Stimulated activated CD8-positive, alpha-beta memory T cell treated with anti-CD3 and anti-CD28 coated beads, Interleukin-12 subunit alpha, Interleukin-12 subunit beta, amount 100 ng/mL, for 24 hours (primary cell): ENCODE results near the gene CENPI.
"Not testable (repeated sequence)": the region's sequence is repeated elsewhere in the genome, so short reads cannot be mapped to it uniquely, and the experiment has no call there.

Experiments used
- DNase-seq: peaks from one replicate; pipeline ENCODE4 v3.0.0-alpha.2; 2020; ENCODE audit errors: extremely low read depth

The CENPI gene, protein sequence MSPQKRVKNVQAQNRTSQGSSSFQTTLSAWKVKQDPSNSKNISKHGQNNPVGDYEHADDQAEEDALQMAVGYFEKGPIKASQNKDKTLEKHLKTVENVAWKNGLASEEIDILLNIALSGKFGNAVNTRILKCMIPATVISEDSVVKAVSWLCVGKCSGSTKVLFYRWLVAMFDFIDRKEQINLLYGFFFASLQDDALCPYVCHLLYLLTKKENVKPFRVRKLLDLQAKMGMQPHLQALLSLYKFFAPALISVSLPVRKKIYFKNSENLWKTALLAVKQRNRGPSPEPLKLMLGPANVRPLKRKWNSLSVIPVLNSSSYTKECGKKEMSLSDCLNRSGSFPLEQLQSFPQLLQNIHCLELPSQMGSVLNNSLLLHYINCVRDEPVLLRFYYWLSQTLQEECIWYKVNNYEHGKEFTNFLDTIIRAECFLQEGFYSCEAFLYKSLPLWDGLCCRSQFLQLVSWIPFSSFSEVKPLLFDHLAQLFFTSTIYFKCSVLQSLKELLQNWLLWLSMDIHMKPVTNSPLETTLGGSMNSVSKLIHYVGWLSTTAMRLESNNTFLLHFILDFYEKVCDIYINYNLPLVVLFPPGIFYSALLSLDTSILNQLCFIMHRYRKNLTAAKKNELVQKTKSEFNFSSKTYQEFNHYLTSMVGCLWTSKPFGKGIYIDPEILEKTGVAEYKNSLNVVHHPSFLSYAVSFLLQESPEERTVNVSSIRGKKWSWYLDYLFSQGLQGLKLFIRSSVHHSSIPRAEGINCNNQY

DNA sequence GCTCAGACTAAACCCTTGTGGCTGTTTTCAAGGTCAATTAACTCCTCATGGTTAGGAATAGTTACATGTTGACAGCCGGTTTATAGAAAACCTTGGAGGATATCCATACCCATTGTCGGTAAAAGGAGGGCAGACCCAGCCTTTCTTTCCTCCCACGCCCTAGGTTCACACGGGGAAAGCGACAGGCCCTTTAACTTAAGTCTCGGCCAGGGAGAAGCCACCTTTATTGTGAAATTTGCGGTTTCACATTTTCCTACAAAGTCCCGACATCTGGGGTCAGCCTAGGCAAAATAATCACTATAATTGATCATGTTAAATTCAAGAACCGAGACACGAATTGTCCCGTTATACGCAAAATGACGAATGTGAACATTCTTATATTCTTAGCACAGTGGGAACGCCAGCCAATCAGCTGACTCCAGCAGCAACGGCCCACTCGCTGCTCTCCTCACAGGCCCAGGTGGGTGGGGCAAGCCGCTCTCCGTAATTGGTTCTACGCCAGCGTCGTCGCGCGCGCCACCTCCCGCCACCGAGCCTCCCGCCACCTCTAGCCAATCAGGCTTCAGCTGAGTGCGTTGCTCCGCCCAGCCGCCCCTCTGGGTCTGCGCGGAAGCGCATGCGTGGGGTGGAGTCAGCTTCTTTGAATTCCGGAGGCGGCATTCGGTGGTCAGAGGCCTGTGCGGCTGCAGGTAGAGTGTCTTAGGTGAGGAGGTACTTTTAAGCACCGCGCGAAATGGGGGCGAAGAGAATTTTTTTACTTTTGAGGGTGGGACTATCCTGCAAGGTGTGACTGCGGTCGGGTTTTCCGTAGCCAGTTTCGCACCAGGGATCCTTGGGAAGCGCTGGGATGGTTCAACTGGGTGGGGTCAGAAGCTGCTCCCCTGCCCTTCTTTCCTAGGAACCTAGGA lies at the start of gene CENPI:
Gene CENPI (plus strand): TSS at position 659 of the 908 bp plus-strand sequence. CDS start 2,867 bp downstream, outside the sequence.
- DNase-seq, result peak; percentile 74

DNA sequence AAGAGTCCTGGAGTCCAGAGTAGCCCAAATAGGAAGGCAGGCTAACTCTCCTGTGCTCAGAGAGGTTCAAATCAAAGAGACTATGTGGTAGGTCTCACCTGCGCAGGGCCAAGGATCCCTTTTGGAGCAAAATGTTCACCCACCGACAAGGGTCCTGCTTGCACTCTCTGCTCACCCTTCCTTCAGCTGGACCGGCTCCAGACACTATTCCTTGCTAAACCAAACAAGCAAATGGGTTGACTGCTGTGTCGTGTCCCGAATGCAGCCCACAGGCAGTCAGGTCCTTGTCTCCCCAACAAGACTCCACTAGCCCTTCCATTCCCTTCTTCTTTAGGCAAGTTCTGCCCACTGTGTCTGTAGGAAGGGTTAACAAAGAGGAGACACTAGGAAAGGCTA lies 46.9 kb upstream of the CENPI start:
- no peak for DNase-seq

DNA sequence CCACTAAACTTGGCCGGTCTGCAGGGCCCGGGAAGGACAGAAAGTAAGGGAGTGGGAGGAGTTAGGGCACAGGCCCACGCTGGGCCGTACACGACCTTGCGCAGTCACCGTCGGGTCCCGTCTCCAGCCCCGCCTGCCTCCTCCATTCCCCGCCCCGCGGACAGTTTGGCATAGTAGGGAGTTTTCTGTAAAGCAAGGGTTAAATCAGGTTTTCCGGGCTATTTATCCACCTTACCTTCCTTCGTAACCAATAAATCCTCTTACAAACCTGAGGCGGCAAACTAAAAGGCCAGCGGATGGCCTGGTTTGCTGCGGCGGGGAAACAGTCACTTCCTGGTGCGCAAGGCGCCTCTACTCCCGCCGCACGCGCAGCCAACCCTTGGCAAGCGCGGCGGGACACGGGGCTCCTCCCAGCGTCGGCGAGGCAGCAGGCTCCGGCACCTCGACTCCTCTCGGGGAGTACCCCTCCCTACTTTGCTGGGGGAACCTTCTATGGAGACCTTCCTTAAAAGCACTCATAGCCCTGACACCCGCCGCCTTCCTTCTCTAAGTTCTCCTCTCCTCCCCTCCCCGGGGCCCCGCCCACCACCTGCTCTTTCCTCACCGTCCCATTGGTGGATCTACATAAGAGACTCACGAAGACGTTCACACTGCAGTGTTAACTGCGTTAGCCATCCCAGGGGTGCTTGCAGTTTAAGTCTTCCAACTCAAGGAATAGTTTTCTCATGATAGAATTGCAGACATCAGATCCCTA lies 46.3 kb upstream of the CENPI start, which contains the start of gene TRMT2B:
Gene TRMT2B (minus strand): TSS at position 563 of the 754 bp plus-strand sequence. CDS start 9,822 bp downstream, outside the sequence.
- peak; percentile 61 for DNase-seq

DNA sequence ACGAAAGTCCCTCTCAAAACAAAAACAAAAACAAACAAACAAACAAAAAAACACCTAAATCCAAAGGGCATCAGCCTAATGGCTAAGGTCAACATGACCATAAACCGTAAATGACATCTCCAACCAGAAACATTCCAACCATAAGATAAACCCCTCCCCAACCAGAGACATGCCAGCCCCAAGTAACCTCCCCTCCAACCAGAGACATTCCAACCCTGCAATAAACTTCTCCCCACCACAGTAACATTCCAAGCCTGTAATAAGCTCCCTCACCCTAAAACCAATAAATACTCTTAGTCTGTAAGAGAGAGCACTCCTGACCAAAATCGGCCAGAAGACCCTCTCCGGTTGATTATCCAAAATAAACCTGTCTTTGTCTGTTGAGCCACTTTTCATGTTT lies 41.5 kb upstream of the CENPI start:
- not testable (repeated sequence) for DNase-seq

DNA sequence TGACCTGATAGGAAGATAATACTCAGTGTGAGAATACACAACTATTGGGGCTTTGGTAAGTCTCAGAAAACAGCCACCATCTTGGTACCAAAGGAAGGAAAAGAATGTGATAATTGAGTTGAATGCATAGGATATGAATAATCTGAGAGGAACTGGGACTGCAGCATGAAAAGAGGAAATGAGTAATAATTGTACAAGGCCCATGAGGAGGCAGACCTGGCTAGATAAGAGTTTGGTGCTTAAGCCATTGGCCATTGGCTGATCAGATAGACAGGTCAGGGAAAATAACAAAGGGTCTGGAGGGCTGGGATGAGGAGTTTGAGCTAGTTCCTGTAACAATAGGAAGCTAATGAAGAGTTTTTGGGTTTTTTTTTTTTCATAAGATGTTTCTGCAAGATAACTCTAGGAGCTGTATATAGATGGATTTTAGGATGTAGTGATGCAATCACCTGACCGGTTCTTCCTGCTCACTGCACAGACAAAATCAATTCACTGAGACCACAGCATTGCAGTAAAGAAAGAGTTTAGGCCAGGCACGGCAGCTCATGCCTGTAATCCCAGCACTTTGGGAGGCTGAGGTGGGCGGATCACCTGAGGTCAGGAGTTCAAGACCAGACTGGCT lies 40.8 kb upstream of the CENPI start:
- no peak for DNase-seq

DNA sequence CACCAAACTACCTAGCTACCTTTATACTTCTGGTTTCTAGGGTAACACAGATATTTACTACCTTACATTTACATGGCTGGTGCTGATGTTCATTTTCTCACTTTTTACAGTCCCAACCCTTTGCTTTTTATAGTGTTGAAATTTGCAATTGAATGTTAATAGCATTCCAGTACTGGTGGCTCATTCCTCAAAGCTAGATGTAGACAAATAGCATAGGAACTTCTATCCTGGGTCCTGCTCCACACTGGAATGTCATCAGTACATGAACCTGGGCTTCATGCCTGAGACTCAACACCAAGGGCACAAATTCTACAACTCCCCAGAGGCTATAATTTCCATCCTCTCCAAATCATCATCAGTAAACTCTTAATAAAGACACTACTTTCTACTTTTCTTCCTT lies 35.8 kb upstream of the CENPI start:
- DNase-seq, result no peak

DNA sequence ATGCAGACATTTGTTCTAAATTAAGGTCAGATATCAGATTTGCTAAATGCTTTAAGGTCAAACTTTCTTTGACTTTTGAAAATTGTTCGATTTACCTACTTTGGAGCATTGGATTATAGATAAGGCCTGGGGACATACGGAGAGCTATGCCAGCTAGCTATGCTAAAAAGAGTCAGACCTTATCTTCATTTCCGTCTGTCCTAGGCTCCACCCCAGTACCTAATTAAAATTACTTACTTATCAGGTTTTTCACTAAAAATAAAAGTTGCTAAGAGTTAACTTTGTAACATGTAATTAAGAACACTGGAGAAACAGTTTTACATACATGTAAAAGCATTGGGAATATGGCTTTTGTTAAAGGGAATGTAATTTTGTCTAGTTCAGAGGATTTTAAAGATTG lies 26.4 kb upstream of the CENPI start:
- no peak for DNase-seq

DNA sequence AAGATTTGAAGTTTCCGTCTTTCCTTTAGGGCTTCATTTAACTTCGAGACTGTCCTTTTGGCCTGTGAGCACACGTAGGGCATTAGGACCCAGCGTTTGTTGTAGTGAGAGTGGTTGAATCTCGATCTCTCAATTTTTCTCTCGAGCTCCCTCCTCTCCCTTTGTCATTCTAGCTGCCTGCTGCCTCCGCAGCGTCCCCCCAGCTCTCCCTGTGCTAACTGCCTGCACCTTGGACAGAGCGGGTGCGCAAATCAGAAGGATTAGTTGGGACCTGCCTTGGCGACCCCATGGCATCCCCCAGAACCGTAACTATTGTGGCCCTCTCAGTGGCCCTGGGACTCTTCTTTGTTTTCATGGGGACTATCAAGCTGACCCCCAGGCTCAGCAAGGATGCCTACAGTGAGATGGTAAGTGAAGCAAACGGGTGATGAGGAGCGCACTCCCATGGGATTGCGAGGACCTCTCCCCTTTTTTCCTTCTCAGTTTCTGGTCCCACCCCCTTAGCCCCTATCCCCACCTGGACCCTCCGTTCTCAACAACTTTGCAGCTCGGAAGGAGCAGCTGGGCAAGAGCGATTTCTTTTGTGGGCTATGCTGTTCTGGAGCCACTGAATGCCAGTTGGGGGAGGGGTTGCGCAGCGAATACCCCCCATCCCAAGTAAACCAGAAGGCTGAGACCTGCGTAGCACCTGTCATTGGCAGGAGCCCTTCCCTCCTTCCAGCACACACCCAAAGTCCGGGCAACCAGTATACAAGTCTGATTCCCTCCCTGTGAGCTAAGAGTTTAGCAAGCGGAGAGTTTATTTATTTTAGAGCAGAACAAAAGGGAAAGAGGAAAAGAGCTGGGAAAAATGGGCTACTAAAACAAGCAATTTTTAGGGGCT lies 19.0 kb upstream of the CENPI start, which contains the start of gene TMEM35A:
Gene TMEM35A (plus strand): TSS at position 164 of the 883 bp plus-strand sequence. CDS start 124 bp downstream, at position 288.
- no peak for DNase-seq

DNA sequence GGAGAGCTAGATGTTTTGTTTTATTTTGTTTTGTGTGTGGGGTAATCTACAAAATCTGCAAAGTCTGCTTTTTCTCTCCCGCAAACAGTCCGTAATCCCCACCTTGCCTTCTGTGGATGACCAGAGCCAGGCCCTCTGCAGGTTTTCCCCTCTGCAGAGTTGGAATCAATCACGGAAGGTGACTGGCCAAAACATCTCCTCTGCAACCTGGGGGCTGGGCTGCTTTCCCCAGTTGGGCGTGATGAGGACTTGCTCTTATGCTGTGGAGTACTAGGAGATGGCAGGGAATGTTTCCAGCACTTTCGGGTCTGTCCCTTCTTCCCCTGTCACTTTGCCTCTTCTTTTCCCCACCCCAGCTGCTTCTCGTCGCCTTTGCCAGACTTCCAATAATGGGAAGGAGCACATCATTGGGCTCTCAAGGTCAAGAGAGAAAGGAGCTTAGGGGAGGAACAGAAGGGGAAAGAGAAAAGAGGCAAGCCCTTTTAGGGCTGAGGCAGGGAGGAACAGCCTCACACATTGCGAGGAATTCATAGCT lies 18.2 kb upstream of the CENPI start:
- DNase-seq, result no peak

DNA sequence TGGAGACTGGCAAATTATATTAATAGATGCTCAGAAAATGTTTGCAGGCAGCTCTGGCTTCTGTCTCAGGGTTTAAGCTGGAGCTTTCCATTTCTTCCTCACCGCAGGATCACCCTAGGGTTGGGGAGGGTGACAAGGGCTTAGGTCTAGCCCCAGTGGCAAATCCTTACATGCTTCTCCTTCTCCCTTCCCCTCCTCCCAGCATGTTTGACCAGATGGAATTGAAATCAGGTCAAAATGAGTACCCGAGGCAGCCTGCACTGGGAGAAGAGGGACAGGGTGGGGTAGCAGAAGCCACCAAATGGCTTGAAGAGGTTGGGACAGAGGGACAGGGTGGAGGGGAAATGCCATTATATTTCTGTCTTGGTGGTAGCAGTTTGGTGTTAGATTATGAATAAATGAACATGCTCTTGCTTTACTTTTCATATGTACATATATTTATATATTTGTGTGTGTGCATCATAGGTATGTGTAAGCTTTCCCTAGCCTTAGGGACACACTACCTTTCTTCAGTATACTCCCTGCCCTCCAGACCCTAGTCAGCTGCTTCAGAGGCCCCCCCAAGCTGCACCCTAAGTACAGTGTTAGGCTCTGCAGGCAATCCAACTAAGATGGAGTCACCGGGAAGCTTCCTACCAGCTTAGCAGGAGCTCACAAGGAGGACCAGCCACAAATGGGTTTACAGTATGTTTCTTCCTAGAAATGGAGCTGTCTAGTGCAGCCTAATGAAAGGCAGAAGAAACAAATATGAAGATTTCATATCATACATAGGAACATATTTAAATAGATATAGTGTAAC lies 17.5 kb upstream of the CENPI start:
- no peak for DNase-seq

DNA sequence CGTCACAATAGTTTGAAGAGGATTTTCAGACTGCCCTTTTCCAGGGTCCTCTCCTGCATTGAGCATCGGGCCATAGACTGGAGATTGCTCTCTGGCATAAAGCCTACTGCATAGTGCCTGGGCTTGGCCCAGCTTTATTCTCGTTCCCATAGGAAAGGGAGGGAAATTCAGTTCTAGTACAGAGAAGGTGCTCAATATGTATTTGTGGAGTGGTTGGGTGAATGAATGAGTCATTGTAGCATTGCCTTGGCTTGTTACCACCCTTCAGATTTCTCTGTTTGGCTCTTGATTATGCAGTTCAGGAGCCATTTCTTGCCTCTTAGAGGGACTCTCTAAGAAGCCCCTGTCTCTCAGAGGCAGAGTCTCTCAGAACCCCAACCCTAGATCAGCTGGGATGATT lies 16.8 kb upstream of the CENPI start:
- DNase-seq, result no peak

DNA sequence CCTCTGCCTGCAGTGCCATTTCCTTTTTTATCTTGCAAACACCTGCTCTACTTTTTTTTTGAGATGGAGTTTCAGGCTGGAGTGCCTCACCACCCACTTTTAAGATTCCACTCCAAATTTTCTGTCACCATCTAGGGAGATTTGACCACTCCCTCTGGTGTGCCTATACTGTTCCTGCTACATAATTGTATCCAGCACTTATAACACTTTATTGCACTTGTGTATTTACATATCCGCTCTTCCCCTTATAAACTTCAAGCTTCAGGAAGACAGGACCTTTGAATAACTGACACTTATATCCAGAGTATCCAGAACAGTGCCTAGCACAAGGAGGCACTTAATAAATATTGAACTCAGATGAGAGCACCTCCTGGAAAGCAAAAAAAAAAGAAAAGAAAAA lies 6.2 kb upstream of the CENPI start:
- DNase-seq, result no peak

DNA sequence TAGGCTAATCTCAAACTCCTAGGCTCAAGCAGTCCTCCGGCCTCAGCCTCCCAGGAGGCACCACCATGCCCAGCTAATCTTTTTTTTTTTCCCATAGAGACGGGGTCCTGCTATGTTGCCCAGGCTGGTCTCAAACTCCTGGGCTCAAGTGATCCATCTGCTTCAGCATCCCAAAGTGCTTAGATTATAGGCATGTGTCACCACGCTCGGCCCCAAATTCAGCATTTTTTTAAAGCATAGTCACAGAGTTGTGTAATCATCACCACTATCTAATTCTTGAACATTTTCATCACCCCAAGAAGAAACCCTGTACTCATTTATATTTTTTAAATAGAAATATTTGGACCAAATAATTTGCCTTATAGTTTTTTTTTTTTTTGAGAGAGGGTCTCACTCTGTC lies 10.3 kb downstream of the CENPI start:
- no peak for DNase-seq

DNA sequence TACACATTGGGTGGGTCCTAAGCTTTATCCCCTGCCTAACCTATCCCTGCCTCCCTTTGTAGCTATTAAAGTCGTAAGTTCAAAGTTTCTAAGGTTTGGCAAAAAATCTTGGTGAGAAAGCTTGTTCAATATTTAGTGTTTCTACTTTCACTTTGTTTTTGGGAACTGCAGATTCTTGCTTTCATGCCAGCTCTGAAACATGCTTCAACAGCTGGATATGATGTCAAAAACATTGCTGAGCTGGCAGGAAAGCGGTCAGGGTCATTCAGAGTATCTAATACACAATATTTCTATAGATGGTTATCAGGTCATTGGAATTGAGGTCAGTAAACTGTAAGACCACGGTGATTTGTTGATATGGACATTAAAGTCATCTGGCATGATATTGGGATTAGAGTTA lies 19.7 kb downstream of the CENPI start:
- DNase-seq, result no peak

DNA sequence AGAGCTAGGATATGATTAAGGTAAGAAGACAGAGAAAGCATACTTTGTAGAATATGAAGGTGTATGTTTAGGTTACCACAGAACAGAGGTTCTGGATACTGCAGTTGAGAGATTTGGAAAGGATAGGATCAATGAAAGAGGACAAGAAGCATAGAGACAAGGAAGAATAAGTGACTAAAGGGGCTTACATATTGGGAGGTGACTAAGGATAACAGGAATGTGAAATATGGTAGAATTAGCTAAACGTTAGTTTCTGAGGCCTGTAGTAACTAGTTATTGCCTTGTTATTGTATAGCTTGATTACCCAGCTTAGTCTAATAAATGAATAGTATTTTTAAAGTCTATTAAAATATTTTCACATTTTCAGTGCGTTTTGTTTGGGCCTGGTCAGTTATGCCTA lies 38.2 kb downstream of the CENPI start:
- no peak for DNase-seq
